IMR-90 (cell line): ENCODE measurements around the gene UBAC1. TPM values are rescaled to one million over a fixed set of nuclear protein-coding genes. Genes with fewer than 3 reads are reported as not detected.
A peak's percentile ranks its signal among the peaks of the same experiment; 100 is the strongest.

ENCODE experiments used
- ATAC-seq: fragments of 200-7000 bp; cut with Tn5 transposase; 2 replicates; pipeline ENCODE4 v1.9.1; 2020; ENCODE audit warnings: low read depth, mild to moderate bottlenecking, moderate library complexity
- BruUV-seq: library from RNA; stranded (reverse); fragments of 400-500 nt; replicated peaks from 2 replicates; lab custom pipeline; 2021; lab: Mats Ljungman, UMichigan
- CTCF ChIA-PET: fragments of 300-600 bp; formaldehyde crosslinking; extraction: SDS; loops from one replicate; lab custom pipeline; 2021; ENCODE audit warnings: antibody characterized with exemption; lab: Yijun Ruan, JAX
- POLR2A ChIA-PET: fragments of 300-600 bp; sonication (Branson Sonifier 250); formaldehyde crosslinking; loops from one replicate; lab custom pipeline; 2022; ENCODE audit warnings: antibody characterized with exemption; ENCODE audit not compliant: unreplicated experiment; lab: Charles Lee
- DNase-seq: peaks from one replicate; pipeline ENCODE4 v3.0.0; 2013
- H2AFZ ChIP-seq: replicated peaks from 2 replicates; pipeline ENCODE3; 2013; ENCODE audit warnings: low read length, mild to moderate bottlenecking; ENCODE audit not compliant: poor library complexity
- H2AK5ac ChIP-seq: 2 replicates; pipeline ENCODE4 v1.6.1; 2013; ENCODE audit warnings: low read depth, low read length, inconsistent platforms
- H2AK9ac ChIP-seq: replicated peaks from 2 replicates; pipeline ENCODE3; 2013; ENCODE audit warnings: mild to moderate bottlenecking, low read depth, low read length, moderate library complexity; ENCODE audit not compliant: poor library complexity
- H2BK120ac ChIP-seq: 2 replicates; pipeline ENCODE4 v1.6.1; 2013; ENCODE audit warnings: low read depth, low read length, inconsistent platforms
- H2BK15ac ChIP-seq: 3 replicates; pipeline ENCODE4 v1.6.1; 2013; ENCODE audit warnings: low read depth, low read length, inconsistent platforms
- H2BK20ac ChIP-seq: 2 replicates; pipeline ENCODE4 v1.6.1; 2013; ENCODE audit warnings: low read depth, mild to moderate bottlenecking, inconsistent platforms, low read length, moderate library complexity
- H2BK5ac ChIP-seq: 2 replicates; pipeline ENCODE4 v1.6.1; 2013; ENCODE audit warnings: mild to moderate bottlenecking, low read depth, low read length, inconsistent platforms; ENCODE audit not compliant: poor library complexity, severe bottlenecking
- H3K14ac ChIP-seq: replicated peaks from 2 replicates; pipeline ENCODE4 v1.6.1; 2013; ENCODE audit warnings: low read depth, low read length, inconsistent platforms
- H3K18ac ChIP-seq: 2 replicates; pipeline ENCODE4 v1.6.1; 2013; ENCODE audit warnings: low read depth, low read length, control low read depth
- H3K23ac ChIP-seq: 2 replicates; pipeline ENCODE4 v1.6.1; 2013; ENCODE audit warnings: low read depth, low read length, inconsistent platforms
- H3K27ac ChIP-seq: 2 replicates; pipeline ENCODE4 v1.5.1; 2013; ENCODE audit warnings: mild to moderate bottlenecking, control low read depth, low read length; ENCODE audit not compliant: insufficient read depth
- H3K27me3 ChIP-seq: 2 replicates; pipeline ENCODE4 v1.6.1; 2013; ENCODE audit warnings: low read length; ENCODE audit not compliant: control insufficient read depth, insufficient read depth
- H3K36me3 ChIP-seq: 2 replicates; pipeline ENCODE4 v1.6.1; 2013; ENCODE audit warnings: low read length, mixed read lengths; ENCODE audit not compliant: control insufficient read depth, insufficient read depth
- H3K4ac ChIP-seq: 2 replicates; pipeline ENCODE4 v1.6.1; 2013; ENCODE audit warnings: low read depth, low read length, inconsistent platforms
- H3K4me1 ChIP-seq: 2 replicates; pipeline ENCODE4 v1.6.1; 2013; ENCODE audit warnings: low read length, mixed read lengths; ENCODE audit not compliant: control insufficient read depth, insufficient read depth
- H3K4me2 ChIP-seq: 2 replicates; pipeline ENCODE4 v1.6.1; 2013; ENCODE audit warnings: low read depth, mild to moderate bottlenecking, control low read depth, low read length, moderate library complexity
- H3K4me3 ChIP-seq: 2 replicates; pipeline ENCODE4 v1.5.1; 2013; ENCODE audit warnings: low read depth, mild to moderate bottlenecking, control low read depth, low read length, moderate library complexity; ENCODE audit not compliant: insufficient read depth
- H3K56ac ChIP-seq: 2 replicates; pipeline ENCODE4 v1.6.1; 2013; ENCODE audit warnings: low read length, inconsistent platforms; ENCODE audit not compliant: insufficient read depth; ENCODE audit errors: extremely low read depth
- H3K79me1 ChIP-seq, 2 experiments: 2 replicates each; pipeline ENCODE4 v1.6.1; 2013; ENCODE audit warnings: low read length in 2 of 2, inconsistent platforms in 1 of 2, low read depth in 1 of 2
- H3K9ac ChIP-seq: 2 replicates; pipeline ENCODE4 v1.6.1; 2013; ENCODE audit warnings: low read depth, low read length, control low read depth
- H3K9me1 ChIP-seq: 2 replicates; pipeline ENCODE4 v1.6.1; 2013; ENCODE audit warnings: low read length, inconsistent platforms; ENCODE audit not compliant: insufficient read depth
- H3K9me3 ChIP-seq: 2 replicates; pipeline ENCODE4 v1.6.1; 2013; ENCODE audit warnings: low read length; ENCODE audit not compliant: control insufficient read depth, insufficient read depth
- H4K20me1 ChIP-seq: 2 replicates; pipeline ENCODE4 v1.6.1; 2013; ENCODE audit warnings: low read length, inconsistent platforms; ENCODE audit not compliant: insufficient read depth
- H4K5ac ChIP-seq: 2 replicates; pipeline ENCODE4 v1.6.1; 2013; ENCODE audit warnings: mild to moderate bottlenecking, low read depth, low read length, control low read depth
- H4K8ac ChIP-seq, 2 experiments: 2 replicates each; pipeline ENCODE4 v1.6.1; 2013; ENCODE audit warnings: low read depth in 2 of 2, low read length in 2 of 2, control low read depth in 1 of 2, inconsistent platforms in 1 of 2
- H4K91ac ChIP-seq: 2 replicates; pipeline ENCODE4 v1.6.1; 2013; ENCODE audit warnings: low read depth, low read length, inconsistent platforms; ENCODE audit not compliant: insufficient read depth
- BHLHE40 ChIP-seq: fragments of 150-350 bp; IDR thresholded peaks from 2 replicates; pipeline ENCODE4 v1.6.1; 2016; ENCODE audit warnings: mild to moderate bottlenecking, low read depth, low read length
- CEBPB ChIP-seq: IDR thresholded peaks from 2 replicates; pipeline ENCODE4 v1.6.1; 2012; ENCODE audit warnings: low read depth, low read length, improper control_type of control experiment
- CHD1 ChIP-seq: IDR thresholded peaks from 2 replicates; pipeline ENCODE4 v1.6.1; 2012; ENCODE audit warnings: low read depth, low read length, improper control_type of control experiment
- CTCF ChIP-seq: conservative IDR thresholded peaks from 2 replicates; pipeline ENCODE4 v1.5.1; 2012; ENCODE audit warnings: mild to moderate bottlenecking, low read depth, low read length, improper control_type of control experiment
- ELK1 ChIP-seq: fragments of 150-350 bp; IDR thresholded peaks from 2 replicates; pipeline ENCODE4 v1.6.1; 2016; ENCODE audit warnings: low read depth, mild to moderate bottlenecking, low read length, moderate library complexity, borderline replicate concordance
- FOS ChIP-seq: fragments of 150-350 bp; IDR thresholded peaks from 2 replicates; pipeline ENCODE4 v1.6.1; 2016; ENCODE audit warnings: low read depth, low read length
- MAFK ChIP-seq: IDR thresholded peaks from 2 replicates; pipeline ENCODE4 v1.6.1; 2012; ENCODE audit warnings: low read depth, low read length, improper control_type of control experiment
- MAZ ChIP-seq: IDR thresholded peaks from 2 replicates; pipeline ENCODE4 v1.6.1; 2012; ENCODE audit warnings: low read depth, mild to moderate bottlenecking, low read length, improper control_type of control experiment, moderate library complexity, borderline replicate concordance
- NFE2L2 ChIP-seq: fragments of 150-350 bp; IDR thresholded peaks from 2 replicates; pipeline ENCODE4 v1.6.1; 2016; ENCODE audit warnings: low read depth, mild to moderate bottlenecking, low read length
- POLR2A ChIP-seq: IDR thresholded peaks from 2 replicates; pipeline ENCODE4 v1.6.1; 2012; ENCODE audit warnings: mild to moderate bottlenecking, low read depth, low read length
- RFX5 ChIP-seq: IDR thresholded peaks from 2 replicates; pipeline ENCODE4 v1.8.0; 2012; ENCODE audit warnings: low read depth, mild to moderate bottlenecking, low read length, moderate library complexity
- SMC3 ChIP-seq: fragments of 150-350 bp; IDR thresholded peaks from 2 replicates; pipeline ENCODE4 v1.6.1; 2016; ENCODE audit warnings: low read depth, mild to moderate bottlenecking, antibody characterized with exemption, low read length, moderate library complexity
- USF2 ChIP-seq: fragments of 150-350 bp; IDR thresholded peaks from 2 replicates; pipeline ENCODE4 v1.6.1; 2017; ENCODE audit warnings: mild to moderate bottlenecking, antibody characterized with exemption, low read length, low read depth
- WGBS, 2 experiments: methylation state at CpG; one replicate each; pipeline versions ENCODE4 v1.1.5 to v1.1.7; 2013; ENCODE audit warnings: missing lambda C conversion rate in 2 of 2; ENCODE audit not compliant: insufficient read length in 1 of 2; ENCODE audit errors: extremely low coverage in 2 of 2; 5-methylcytosine and 5-hydroxymethylcytosine counted together
- dilution Hi-C: fragments of 300-500 bp; cut with HindIII; formaldehyde crosslinking; loops from one replicate; pipeline ENCODE4 v1.14.3; 2018; ENCODE audit warnings: low sequenced_read_pairs; ENCODE audit not compliant: unreplicated experiment
- in situ Hi-C: fragments of 300-500 bp; cut with MboI; formaldehyde crosslinking; loops from 3 replicates; pipeline ENCODE4 v1.14.3; 2019; ENCODE audit warnings: low sequenced_read_pairs, inconsistent platforms, mixed read lengths
- intact Hi-C: fragments of 100-400 bp; cut with micrococcal nuclease; formaldehyde crosslinking; loops from 2 replicates; pipeline ENCODE4 v1.10.0; 2022
- polyA plus RNA-seq, 3 experiments: library from polyadenylated mRNA; depleted of rRNA; stranded (reverse); fragments of >200 nt; gene quantifications; 2 replicates each; pipeline ENCODE4 v1.2.3, GENCODE V29; 2012; ENCODE audit warnings: low replicate concordance in 1 of 3
- total RNA-seq: library from RNA; depleted of rRNA; stranded (reverse); fragments of >200 nt; gene quantifications from 2 replicates; pipeline ENCODE4 v1.2.3, GENCODE V29; 2012

The UBAC1 gene
- total and polyA plus RNA-seq, 2 of the 4 experiments (the other 2 are of a cell fraction), result 25.3 to 33.9 TPM

GRCh38 chr9:135949501-135950134, 11.6 kb downstream of the UBAC1 start:
- Histone ChIP-seq H3K79me1 (peaks cover 5 to 37% of the 10 kb centered on the region in 2 experiments; a peak in 3 of 4 replicates), H3K23ac (no peak overlapping the region), H3K36me3 (peaks cover 47% of the 10 kb centered on the region), H3K4ac (no peak overlapping the region), H3K27ac (no peak overlapping the region), H3K9me1 (peaks cover 4% of the 10 kb centered on the region), H3K27me3 (no peaks in the 10 kb centered on the region), H2BK5ac (no peak overlapping the region), H4K5ac (no peak overlapping the region), H3K9me3 (no peaks in the 10 kb centered on the region), H3K56ac (no peak overlapping the region), H3K14ac (no peak overlapping the region), H4K91ac (no peak overlapping the region), H3K4me1 (peaks cover 7% of the 10 kb centered on the region), H3K4me3 (no peak overlapping the region), H2BK15ac (no peak overlapping the region), H2BK120ac (no peak overlapping the region), H3K4me2 (no peak overlapping the region), H3K18ac (no peak overlapping the region), H2AK5ac (0 out of 2 replicates have a peak overlapping the region, but pooled peaks have one; percentile 10), H4K20me1 (peaks cover 6% of the 10 kb centered on the region), H4K8ac (no peak overlapping the region), H3K9ac (no peak overlapping the region), H2BK20ac (no peak overlapping the region), H2AK9ac (no peak overlapping the region), H2AFZ (no peak overlapping the region)
- WGBS, 2 experiments, result 95% methylated on average over 22 of the region's 26 CpGs; no CpG with 5 or more reads in 1 of the 2 experiments
- CTCF ChIA-PET, result no interaction called here
- POLR2A ChIA-PET, result no interaction called here
- ATAC-seq (no peak), DNase-seq (no peak)
- in situ Hi-C loops (loop anchor here (25.0 kb wide), 1 partner anchor 337 kb away; a partner anchor contains a TSS), intact Hi-C loops (no loop called here), dilution Hi-C loops (no loop called here)
- no TSS peak for BruUV-seq
- TF ChIP-seq RFX5, result no peak
- TF ChIP-seq NFE2L2, result no peak
- no peak for TF ChIP-seq BHLHE40
- TF ChIP-seq MAFK, result no peak
- TF ChIP-seq CTCF, result no peak
- no peak for TF ChIP-seq CEBPB
- no peak for TF ChIP-seq SMC3
- TF ChIP-seq POLR2A, result no peak
- TF ChIP-seq MAZ, result no peak
- no peak for TF ChIP-seq CHD1
- TF ChIP-seq USF2, result no peak
- TF ChIP-seq ELK1, result no peak
- no peak for TF ChIP-seq FOS
